Measurements from ENCODE around the gene CLNS1A. TPM values are rescaled to one million over a fixed set of nuclear protein-coding genes. Genes with fewer than 3 reads are reported as not detected.

The CLNS1A gene
- total and polyA plus RNA-seq, 9 of the 15 experiments (the other 6 are each of a cell fraction or from before 2014, with no cell fraction given) = 146 to 472 (median 345) TPM

- no TSS peak for BruUV-seq (replicated peaks)
- ChIA-PET CTCF (ENCODE audit: low intra/inter-chr PET ratio) (no interaction called here), POLR2A (interaction anchor here (0.7 to 1.2 kb wide), 3 partner anchors 13 to 397 kb away, joined by 3 to 4 read pairs (median 3); no protein-coding TSS in a partner anchor)
- H3K27ac ChIP-seq (ENCODE audit: extremely low read depth, low read depth, low read length) = peak overlapping the region; percentile 76
- H4K20me1 ChIP-seq (replicated peaks; ENCODE audit: control insufficient read depth, insufficient read depth, low read length) = no peaks in the 10 kb centered on the region
- FAIRE-seq = no peak
- no peak for DNase-seq (ENCODE audit: extremely low read depth in 1 of 4, low spot score in 3 of 4)
- no peaks in the 10 kb centered on the region for H3K27me3 ChIP-seq (ENCODE audit: control insufficient read depth in 2 of 2, insufficient read depth in 2 of 2, low read length in 2 of 2)
- peak; percentile 22 for ATAC-seq
- H3K36me3 ChIP-seq (ENCODE audit: control insufficient read depth, insufficient read depth, low read length) = no peaks in the 10 kb centered on the region
- intact Hi-C loops (cut with micrococcal nuclease) = no loop called here
- peaks cover 3% of the 10 kb centered on the region for H3K9me3 ChIP-seq (replicated peaks; ENCODE audit: control insufficient read depth, insufficient read depth, low read depth, low read length)
- H3K4me3 ChIP-seq = no peak overlapping the region
- H3K79me2 ChIP-seq (ENCODE audit: control insufficient read depth, insufficient read depth, low read length) = no peaks in the 10 kb centered on the region
- H3K9me1 ChIP-seq (ENCODE audit: control insufficient read depth, insufficient read depth, low read length) = no peaks in the 10 kb centered on the region
- peaks cover 9 to 22% of the 10 kb centered on the region in 2 experiments; a peak in 3 of 5 replicates for H3K4me1 ChIP-seq (replicated peaks in 1 of 2; ENCODE audit: control insufficient read depth in 2 of 2, insufficient read depth in 2 of 2, low read length in 2 of 2)
- peak overlapping the region; percentile 91 for H2AFZ ChIP-seq (ENCODE audit: low read depth, low read length)
- in situ Hi-C loops (cut with MboI) = no loop called here
- 0 out of 4 replicates have a peak overlapping the region, but pooled peaks of 1 of the 2 experiments have one; percentile 26 for H3K9ac ChIP-seq (ENCODE audit: insufficient read depth in 1 of 2, low read depth in 2 of 2, low read length in 2 of 2)
- H3K4me2 ChIP-seq (ENCODE audit: insufficient read depth, low read length) = peak overlapping the region; percentile 61
- 4% methylated on average over 1 of the region's 1 CpG for WGBS (ENCODE audit: insufficient coverage, low coverage, missing lambda C conversion rate)
- TF ChIP-seq ZNF592 (IDR thresholded peaks at IDR 0.05) (peak; percentile 99), FOSL1 (tag; conservative IDR thresholded peaks at IDR 0.05) (peak; percentile 41; the same call in 1 of the 2 replicates), ARID3B (CRISPR knock-in tag; IDR thresholded peaks at IDR 0.05; ENCODE audit: borderline replicate concordance) (no peak), HSF4 (CRISPR knock-in tag; IDR thresholded peaks at IDR 0.05; ENCODE audit: borderline replicate concordance) (peak; percentile 38; the same call in 1 of the 2 replicates), SETDB1 (IDR thresholded peaks at IDR 0.05; ENCODE audit: low read length) (no peak), ZNF589 (CRISPR knock-in tag; IDR thresholded peaks at IDR 0.05; ENCODE audit: low read depth) (0 out of 2 replicates have a peak, but pooled peaks have one; percentile 65), PYGO2 (tag; IDR thresholded peaks at IDR 0.05) (peak; percentile 92), PATZ1 (CRISPR knock-in tag; IDR thresholded peaks at IDR 0.05; ENCODE audit: borderline replicate concordance) (peak; percentile 84; the same call in 1 of the 2 replicates), MNT (conservative IDR thresholded peaks at IDR 0.05) (no peak), DACH1 (IDR thresholded peaks at IDR 0.05; ENCODE audit: partially characterized antibody) (no peak), ZNF41 (CRISPR knock-in tag; conservative IDR thresholded peaks at IDR 0.05) (peak; percentile 78), PTTG1 (tag; IDR thresholded peaks at IDR 0.05; ENCODE audit: low read depth) (peak; percentile 88)
Measured at GRCh38 chr11:77644887-77645286, 7.3 kb upstream of the CLNS1A start.

Data from K562 (cell line).